Islet of Langerhans (tissue), 1 donor: Measurements from ENCODE around the gene PLA2G10.
"Not testable (repeated sequence)": the region's sequence is repeated elsewhere in the genome, so short reads cannot be mapped to it uniquely, and the experiment has no call there.

Experiments
- FAIRE-seq: peaks from one replicate; lab custom pipeline; 2011; peaks lifted over from hg19 to GRCh38; lab: Jason Lieb, UNC

Gene PLA2G10

DNA sequence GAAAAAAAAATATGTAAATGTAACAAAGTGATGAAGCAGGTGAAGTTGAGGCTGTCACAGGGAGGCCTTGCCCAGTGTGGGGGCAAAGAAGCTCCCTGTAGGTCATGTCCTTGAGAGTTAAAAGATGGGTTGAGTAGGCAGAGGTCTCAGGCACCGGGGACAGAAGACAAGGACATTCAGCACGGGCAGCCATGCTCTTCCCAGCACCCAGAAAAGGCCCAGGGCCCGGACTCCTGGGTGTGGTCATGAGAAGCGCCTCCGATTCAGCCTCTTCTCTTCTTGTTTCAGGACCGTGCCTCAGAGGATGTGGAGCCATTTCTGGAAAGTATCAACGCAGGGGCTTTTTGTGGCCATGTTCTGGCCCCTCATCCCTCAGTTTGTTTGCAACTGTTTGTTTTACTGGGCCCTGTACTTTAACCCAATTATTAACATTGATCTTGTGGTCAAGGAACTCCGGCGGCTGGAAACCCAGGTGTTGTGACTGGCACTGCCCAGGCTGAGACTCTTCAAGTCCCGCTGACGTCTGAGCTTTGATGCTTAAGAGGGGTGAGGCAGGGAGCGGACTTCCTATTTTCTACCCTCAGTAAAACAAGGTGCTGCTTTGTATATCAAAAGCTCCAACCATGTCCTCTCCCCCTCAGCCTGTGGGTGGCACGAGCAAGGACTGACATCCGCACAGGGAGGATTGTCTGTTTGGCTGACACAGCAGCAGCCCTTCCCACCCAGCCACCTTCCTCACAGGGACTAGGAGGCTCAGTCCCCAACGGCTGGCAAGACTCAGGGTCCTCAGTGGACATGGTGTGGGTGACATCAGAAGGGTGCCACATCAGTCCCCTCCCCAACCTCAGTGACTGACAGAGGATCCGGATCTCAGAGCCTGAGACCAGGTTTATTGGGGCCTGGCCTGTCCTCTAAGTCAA, 26.5 kb downstream of the PLA2G10 start:
- FAIRE-seq = no peak

DNA sequence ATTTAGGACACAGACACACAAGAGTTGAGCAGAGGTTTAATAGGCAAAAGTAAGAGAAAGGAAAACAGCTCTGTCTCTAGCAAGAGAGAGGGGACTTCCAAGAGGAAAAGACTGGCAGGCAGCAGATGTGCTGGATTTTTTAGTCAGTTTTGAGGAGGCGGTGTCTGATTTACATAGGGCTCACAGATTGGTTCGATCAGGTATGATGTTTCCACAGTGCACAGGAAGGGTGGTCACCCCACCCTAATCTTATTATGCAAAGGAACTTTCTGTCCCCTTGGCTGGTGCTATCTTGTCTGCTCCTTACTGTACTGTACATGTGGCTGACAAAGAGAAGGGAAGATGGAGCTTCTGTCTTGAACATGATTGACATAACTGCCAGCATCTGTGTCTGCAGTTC, 36.0 kb downstream of the PLA2G10 start:
- no peak for FAIRE-seq

DNA sequence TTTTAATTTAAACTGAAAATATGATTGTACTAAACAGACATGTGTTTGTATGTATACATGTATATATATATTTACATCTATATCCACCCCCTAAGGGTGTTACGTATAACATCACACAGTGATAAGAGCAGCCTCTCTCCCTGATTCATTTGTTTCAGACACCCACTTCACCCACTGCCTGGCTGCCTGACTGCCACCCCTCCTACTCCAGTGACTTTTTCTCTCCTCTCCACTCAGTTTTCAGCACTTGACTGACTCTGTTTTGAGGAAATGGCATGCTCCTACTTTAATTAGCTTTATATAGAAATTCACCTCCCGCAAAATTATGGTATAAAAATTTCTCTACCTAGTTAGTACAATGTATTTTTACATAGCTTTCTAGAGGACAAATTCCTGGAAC, 41.4 kb downstream of the PLA2G10 start:
- no peak for FAIRE-seq

DNA sequence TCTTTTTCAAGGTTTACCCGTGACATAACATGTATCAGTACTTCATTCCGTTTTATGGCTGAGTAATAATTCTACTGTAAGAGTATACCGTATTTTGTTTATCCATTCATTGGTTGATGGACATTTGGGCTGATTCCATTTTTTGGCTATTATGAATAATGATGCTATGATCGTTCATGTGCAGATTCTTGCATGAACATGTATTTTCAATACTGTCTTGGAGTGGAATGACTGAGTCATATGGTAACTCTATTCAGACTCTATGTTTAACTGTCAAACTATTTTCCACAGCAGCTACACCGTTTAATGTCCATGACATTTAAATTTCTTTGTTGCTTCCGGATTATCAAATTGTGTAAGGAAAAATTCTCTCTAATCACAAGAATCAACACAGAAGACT, 43.5 kb downstream of the PLA2G10 start:
- no peak for FAIRE-seq

DNA sequence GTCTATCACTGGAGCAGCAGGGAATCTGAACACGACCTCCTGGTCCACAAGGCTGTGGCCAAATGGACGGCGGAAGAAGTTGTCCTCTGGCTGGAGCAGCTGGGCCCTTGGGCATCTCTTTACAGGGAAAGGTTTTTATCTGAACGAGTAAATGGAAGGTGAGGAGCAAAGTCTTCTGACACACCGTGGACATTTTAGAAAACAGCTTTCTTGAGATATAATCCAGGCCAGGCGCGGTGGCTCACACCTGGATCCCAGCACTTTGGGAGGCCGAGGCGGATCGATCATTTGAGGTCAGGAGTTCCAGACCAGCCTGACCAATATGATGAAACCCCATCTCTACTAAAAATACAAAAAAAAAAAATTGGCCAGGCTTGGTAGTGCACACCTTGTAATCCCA, 44.3 kb downstream of the PLA2G10 start:
- FAIRE-seq = no peak

DNA sequence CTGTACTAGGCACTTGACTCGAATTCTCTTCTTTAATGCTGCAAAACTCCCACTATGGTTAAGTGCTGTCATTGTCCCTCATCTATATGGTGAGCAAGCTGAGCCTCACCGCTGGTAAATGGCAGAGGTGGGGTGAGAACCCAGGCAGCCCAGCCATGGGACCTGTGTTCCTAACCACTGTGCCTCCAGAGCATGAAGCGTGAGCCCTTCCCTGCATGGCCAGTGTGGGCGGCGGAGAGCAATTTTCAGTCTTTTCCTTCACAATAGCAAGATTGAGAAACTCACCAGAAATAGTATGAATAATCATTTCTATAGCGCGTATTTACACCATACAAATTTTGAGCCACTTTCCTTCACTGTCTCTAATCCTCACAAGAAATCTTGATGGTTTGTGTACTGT, 52.2 kb downstream of the PLA2G10 start:
- no peak for FAIRE-seq

DNA sequence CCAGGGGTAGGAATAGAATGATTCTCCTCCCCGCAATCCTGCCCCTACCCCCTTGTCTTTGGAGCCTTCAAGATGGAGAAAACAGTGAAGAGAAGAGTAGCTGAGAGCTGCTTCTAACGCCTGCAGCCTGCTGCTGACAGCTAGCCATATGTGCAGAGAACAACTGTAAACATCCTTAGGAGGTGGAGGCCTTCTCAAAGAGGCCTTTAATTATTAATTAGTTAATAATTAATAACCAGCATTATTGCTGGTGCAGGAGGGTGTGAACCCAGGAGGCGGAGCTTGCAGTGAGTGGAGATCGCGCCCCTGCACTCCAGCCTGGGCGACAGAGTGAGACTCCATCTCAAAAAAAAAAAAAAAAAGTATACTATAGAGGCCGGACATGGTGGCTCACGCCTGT, 52.9 kb downstream of the PLA2G10 start:
- FAIRE-seq = no peak

DNA sequence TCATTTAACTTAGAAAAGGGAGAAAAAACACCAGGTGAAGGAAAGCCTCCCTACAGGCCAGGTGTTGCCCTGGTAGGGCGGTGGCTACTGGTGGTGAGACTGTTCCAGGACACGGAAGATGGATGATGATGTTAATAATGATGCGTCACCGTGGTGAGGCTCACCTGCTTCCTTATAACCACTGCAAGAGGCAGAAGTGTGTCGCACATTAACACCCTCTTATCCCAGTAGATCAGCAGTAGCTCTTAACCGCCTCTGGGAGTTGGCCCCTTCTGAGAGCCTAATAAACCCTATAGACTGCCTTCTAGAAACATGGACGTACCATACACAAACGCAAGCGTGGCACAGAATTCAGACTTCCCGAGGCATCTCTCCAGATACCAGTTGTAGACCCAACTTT, 53.6 kb downstream of the PLA2G10 start:
- no peak for FAIRE-seq

DNA sequence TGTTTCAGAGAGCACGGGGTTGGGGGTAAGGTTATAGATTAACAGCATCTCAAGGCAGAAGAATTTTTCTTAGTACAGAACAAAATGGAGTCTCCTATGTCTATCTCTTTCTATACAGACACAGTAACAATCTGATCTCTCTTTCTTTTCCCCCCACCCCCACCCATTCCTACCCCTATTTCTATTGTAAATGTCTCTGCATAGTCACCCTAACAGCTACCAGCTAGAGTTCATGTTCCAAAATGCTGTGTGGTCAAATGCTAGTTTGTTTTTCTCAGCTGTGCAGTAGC, 57.2 kb downstream of the PLA2G10 start:
- not testable (repeated sequence) for FAIRE-seq

DNA sequence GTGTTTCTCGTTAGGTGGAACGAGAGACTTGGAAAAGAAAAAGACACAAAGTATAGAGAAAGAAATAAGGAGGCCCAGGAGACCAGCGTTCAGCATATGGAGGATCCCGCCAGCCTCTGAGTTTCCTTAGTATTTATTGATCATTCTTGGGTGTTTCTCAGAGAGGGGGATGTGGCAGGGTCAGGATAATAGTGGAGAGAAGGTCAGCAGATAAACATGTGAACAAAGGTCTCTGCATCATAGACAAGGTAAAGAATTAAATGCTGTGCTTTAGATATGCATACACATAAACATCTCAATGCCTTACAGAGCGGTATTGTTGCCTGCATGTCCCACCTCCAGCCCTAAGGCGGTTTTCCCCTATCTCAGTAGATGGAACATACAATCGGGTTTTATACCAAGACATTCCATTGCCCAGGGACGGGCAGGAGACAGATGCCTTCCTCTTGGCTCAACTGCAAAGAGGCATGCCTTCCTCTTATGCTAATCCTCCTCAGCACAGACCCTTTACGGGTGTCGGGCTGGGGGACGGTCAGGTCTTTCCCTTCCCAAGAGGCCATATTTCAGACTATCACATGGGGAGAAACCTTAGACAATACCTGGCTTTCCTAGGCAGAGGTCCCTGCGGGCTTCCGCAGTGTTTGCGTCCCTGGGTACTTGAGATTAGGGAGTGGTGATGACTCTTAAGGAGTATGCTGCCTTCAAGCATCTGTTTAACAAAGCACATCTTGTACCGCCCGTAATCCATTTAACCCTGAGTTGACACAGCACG, 57.7 kb downstream of the PLA2G10 start:
- not testable (repeated sequence) for FAIRE-seq

DNA sequence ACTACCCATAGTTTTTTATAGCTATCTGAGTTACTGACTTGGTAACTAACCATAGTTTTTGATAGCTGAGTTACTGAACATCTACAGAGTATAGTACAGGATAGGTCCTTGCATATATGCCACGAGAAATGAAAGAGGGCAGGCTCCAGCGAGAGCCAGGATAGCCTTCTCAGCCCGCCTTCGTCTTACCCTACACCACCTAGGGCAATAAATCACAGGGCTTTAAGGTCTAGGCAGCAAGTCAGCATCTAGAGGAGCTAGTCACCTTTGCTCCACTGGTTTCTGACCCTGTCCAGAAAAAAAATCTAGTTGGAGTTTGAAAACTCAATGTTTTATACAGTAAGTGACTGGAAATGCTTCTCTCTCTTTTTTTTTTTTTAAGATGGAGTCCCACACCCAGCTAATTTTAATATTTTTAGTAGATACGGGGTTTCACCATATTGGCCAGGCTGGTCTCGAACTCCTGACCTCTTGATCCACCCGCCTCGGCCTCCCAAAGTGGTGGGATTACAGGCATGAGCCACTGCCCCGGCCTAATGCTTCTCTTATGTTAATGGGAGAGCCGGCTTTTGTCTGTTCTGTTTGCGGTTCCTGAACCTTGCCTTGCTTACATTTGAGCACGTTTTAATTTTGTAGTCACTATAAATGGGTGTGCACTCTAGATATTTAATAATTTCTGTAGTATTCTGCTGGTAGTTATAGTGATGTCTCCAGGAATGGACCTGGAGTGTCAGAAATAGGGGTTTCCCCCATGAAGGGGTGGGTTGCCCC, 58.5 kb downstream of the PLA2G10 start:
- FAIRE-seq = no peak

DNA sequence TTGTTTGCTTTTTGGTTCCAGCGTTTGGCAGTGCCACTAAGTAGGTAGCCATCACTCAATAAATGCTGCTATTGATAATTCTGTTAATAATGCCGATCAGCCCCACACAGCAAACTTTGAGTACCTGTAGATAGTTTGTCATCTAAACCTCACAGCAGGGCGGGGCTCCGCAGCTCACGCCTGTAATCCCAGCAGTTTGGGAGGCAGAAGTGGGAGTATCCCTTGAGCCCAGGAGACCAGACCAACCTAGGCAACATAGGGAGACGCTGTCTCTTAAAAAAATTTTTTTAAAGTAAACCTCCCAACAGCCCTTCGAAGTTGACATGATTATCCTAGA, 59.8 kb downstream of the PLA2G10 start:
- no peak for FAIRE-seq

DNA sequence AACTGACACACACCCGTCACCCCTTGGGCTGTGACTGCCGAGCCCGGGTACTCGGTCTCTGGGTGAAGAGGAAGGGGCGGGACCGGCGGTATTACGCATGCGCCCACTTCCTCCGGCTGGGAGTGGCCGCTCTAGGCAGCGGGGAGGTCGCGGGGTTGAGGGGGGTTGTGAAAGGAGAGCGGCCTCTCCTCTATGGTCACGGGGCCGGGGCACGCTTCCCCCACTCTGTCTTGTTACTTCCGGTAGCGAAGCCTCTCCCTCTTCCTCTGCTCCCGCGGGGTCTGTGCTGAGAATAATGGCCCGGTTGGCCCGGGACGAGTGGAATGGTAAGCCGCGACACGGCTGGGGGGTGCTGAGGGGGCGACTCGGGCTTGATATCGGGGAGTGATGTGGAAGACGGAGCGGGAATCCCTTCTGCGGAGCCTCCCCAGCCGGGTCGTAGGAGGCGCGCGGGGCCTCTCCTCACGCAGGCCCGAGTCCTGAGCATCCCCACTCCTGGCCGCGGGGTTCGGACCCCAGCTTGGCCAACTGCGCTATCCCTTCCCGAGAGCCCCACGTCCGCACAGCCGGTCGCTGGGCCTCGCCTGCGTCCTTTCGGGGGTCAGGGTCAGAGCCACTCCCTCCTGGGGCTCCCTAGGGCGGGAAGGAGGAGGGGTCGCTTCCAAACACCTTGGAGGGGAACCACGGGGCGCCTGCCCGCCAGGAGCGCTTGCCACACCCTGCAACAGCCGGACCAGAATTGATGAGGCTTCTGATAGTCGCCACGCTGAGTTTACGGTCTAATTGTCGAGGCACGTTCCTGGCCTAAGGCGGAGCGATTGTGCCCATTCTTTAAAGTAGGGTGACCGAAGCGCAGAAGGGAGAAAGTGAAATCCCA, 61.2 kb downstream of the PLA2G10 start, which contains the start of gene BFAR:
Gene BFAR (plus strand): TSS at position 259 of the 877 bp plus-strand sequence. CDS start 11,396 bp downstream, outside the sequence.
- FAIRE-seq = no peak

DNA sequence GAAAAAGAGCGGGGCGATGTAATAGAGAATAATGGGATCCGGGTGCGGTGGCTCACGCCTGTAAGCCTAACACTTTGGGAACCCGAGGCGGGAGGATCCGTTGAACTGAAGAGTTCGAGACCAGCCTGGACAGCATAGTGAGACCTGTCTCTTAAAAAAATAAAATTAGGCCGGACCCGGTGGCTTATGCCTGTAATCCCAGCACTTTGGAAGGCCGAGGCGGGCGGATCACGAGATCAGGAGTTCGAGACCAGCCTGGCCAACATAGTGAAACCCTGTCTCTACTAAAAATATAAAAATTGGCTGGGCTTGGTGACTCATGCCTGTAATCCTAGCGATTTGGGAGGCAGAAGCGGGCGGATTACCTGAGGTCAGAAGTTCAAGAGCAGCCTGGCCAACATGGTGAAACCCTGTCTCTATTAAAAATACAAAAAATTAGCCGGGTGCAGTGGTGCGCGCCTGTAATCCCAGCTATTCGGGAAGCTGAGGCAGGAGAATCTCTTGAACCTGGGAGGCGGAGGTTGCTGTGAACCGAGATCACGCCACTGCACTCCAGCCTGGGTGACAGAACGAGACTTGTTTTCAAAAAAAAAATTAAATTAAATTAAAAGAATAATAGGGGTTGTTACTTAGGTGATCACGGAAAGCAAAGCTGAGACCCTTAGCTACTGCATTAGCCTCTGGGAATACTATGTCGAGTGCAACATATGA, 63.3 kb downstream of the PLA2G10 start:
- FAIRE-seq = not testable (repeated sequence)

DNA sequence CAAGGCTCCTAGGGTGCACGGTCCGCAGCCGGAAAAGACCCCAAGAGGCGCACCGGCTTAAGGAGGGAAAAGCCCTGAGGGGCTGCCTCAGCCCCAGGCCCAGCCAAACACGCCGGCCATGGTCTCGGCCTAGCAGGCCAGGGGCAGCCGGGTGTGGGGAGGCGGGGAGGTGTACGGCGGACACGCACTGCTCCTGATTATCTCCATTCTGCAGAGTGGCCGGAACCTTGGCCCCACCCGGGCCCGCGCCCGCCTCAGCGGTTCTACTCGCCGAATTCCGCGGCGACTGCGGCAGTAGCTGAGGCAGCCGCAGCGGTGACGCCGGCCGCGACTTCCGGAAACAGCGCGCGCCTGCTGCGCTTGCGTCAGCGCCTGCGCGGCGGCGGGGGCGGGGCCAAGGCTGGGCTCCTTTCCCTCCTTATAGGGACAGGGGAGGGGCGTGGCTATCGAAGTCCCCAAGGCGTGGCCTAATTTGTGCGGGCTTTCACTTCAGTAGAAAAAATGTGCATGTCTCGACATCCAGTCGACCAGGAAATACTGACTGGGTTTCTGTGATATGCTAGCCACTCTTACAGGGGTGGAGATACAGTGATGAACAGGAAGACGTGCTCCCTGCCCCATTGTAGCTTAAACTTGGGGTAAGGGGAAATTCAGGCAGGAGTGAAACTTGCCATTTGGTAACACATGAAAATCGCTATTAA, 64.0 kb downstream of the PLA2G10 start, which contains the start of gene PARN:
Gene PARN (minus strand): TSS at position 342 of the 701 bp plus-strand sequence. CDS start 135 bp downstream, at position 207.
- FAIRE-seq = no peak

DNA sequence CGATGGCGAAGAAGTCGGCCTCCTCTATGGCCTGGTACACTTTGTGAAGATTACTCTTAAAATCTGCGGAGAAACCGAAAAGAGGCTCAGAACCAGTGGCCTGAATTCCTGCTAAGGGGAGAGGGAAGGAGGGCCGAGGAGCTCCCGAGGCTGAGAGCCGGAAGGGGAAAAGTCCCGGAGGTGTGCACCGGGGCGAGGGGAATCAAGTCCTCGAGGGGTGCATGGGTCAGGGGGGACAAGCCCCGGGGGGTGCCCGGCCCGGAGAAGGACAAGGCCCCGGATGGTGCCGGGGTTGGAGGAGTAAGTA, 64.5 kb downstream of the PLA2G10 start:
- FAIRE-seq = no peak

DNA sequence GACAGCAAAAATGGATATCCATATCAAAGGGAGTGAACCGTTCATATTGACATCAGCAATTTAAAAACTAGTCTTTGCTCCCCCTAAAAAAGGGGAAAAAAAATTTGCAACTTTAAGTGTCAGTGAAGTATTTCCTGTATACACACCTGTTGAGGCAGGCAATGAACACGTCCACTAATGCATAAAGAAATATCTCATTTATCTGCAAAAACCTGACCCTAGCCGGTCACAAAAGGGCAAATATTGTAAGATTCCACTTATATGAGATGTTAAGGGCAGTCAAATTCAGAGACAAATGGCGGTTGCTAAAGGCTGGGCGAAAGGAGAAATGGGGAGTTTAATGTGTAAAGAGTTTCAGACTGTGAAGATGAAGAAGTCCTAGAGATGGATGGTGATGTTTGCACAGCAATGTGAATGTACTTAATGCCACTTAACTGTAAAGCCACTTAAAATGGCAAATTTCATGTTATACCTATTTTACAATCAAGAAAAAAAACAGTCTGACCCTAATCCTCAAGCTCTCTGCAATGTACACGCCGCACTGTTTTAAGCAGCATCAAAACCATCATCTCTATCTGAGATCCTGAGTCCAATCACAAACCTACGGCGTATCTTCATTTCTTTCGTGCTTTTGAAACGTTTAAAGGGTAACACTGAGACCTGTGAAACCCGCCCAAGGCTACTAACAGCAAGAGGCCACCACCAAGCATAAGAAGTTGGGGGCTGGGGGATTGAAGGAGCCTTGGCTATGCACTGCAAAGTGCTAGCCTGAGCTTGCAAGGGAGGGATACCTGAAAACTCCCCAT, 65.1 kb downstream of the PLA2G10 start:
- no peak for FAIRE-seq

DNA sequence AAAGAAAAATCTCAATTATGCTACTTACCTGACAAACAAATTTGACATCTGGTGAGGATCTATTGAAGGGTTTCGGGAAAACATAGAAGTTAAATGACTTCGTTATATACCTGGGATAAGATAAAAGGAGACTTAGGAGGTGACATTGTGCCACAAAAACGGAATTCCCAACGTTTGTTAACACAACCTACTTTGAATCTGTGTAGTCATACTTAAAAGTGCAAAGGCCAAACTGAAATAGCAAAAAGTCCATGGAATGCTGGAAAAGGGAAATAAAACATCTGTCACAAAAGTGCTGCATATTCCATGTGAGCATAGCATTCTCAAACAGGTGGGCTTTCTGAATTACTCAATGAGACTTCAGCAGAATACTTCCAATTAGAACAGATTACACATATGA, 67.0 kb downstream of the PLA2G10 start:
- FAIRE-seq = no peak
